GM12892 (cell line): ENCODE data around the gene ROR1.

Experiments
- DNase-seq: peaks from one replicate; pipeline ENCODE4 v3.0.0; 2011; ENCODE audit not compliant: insufficient read length
- FAIRE-seq: peaks from 2 replicates; lab custom pipeline; 2011; peaks lifted over from hg19 to GRCh38; lab: Jason Lieb, UNC
- POLR2A ChIP-seq: IDR thresholded peaks from 2 replicates; pipeline ENCODE4 v1.6.1; 2011; ENCODE audit warnings: low read depth, low read length, control low read depth
- POLR2AphosphoS5 ChIP-seq: IDR thresholded peaks from 2 replicates; pipeline ENCODE4 v1.6.1; 2011; ENCODE audit warnings: low read depth, low read length, control low read depth
- TAF1 ChIP-seq: IDR thresholded peaks from 2 replicates; pipeline ENCODE4 v1.6.1; 2011; ENCODE audit warnings: low read depth, mild to moderate bottlenecking, control low read depth, low read length, borderline replicate concordance

Gene ROR1

GRCh38 chr1:64077281-64077940, 303.6 kb downstream of the ROR1 start:
- DNase-seq: no peak
- TF ChIP-seq POLR2AphosphoS5 (no peak), TAF1 (no peak), POLR2A (no peak)
- no peak for FAIRE-seq

- DNase-seq: no peak
- TF ChIP-seq TAF1 (no peak), POLR2AphosphoS5 (no peak), POLR2A (no peak)
- FAIRE-seq: no peak
Observed at GRCh38 chr1:64080941-64081562, 307.2 kb downstream of the ROR1 start.

- FAIRE-seq (no peak), DNase-seq (no peak)
- TF ChIP-seq TAF1 (no peak), POLR2A (no peak), POLR2AphosphoS5 (no peak)
Observed at GRCh38 chr1:64082459-64082858, 308.6 kb downstream of the ROR1 start.

- DNase-seq (no peak), FAIRE-seq (no peak)
- TF ChIP-seq TAF1 (no peak), POLR2A (no peak), POLR2AphosphoS5 (no peak)
Observed at GRCh38 chr1:64084451-64084850, 310.6 kb downstream of the ROR1 start.

GRCh38 chr1:64087768-64088167, 314.0 kb downstream of the ROR1 start:
- no peak for TF ChIP-seq POLR2AphosphoS5
- TF ChIP-seq TAF1: no peak
- no peak for TF ChIP-seq POLR2A
- no peak for DNase-seq
- FAIRE-seq: no peak

GRCh38 chr1:64090436-64090835, 316.6 kb downstream of the ROR1 start:
- FAIRE-seq (no peak), DNase-seq (no peak)
- TF ChIP-seq POLR2AphosphoS5 (no peak), TAF1 (no peak)

- no peak for DNase-seq
- FAIRE-seq: no peak
Observed at GRCh38 chr1:64092851-64093371, 319.1 kb downstream of the ROR1 start.

GRCh38 chr1:64093941-64094340, 320.1 kb downstream of the ROR1 start:
- TF ChIP-seq POLR2AphosphoS5: no peak
- no peak for TF ChIP-seq TAF1
- no peak for TF ChIP-seq POLR2A
- no peak for FAIRE-seq

More at GRCh38 chr1:64092851-64093371, 319.1 kb downstream of the ROR1 start:
- no peak for TF ChIP-seq TAF1
- no peak for TF ChIP-seq POLR2A
- TF ChIP-seq POLR2AphosphoS5: no peak

GRCh38 chr1:64095832-64096231, 322.0 kb downstream of the ROR1 start:
- TF ChIP-seq POLR2AphosphoS5 (no peak), TAF1 (no peak), POLR2A (no peak)
- no peak for DNase-seq
- FAIRE-seq: no peak

More at GRCh38 chr1:64093941-64094340, 320.1 kb downstream of the ROR1 start:
- DNase-seq: no peak

GRCh38 chr1:64097859-64098258, 324.0 kb downstream of the ROR1 start:
- TF ChIP-seq POLR2AphosphoS5 (no peak), POLR2A (no peak), TAF1 (no peak)
- no peak for FAIRE-seq
- DNase-seq: no peak

- DNase-seq (no peak), FAIRE-seq (no peak)
Observed at GRCh38 chr1:64098436-64098835, 324.6 kb downstream of the ROR1 start.

GRCh38 chr1:64098846-64099582, 325.2 kb downstream of the ROR1 start:
- FAIRE-seq (no peak), DNase-seq (no peak)
- TF ChIP-seq TAF1 (no peak), POLR2AphosphoS5 (no peak), POLR2A (no peak)

More at GRCh38 chr1:64098436-64098835, 324.6 kb downstream of the ROR1 start:
- TF ChIP-seq TAF1 (no peak), POLR2A (no peak), POLR2AphosphoS5 (no peak)
